DOHH2 (cell line): ENCODE results near the gene ADAMTS8.

ENCODE experiments used
- H3F3A ChIP-seq: fragments of 200-600 bp; sonication (generic), shearing (Covaris generic); 2 replicates; pipeline ENCODE4 v1.6.0; 2016; ENCODE audit warnings: antibody characterized with exemption, mild to moderate bottlenecking; ENCODE audit not compliant: control insufficient read depth, insufficient read depth
- H3K27ac ChIP-seq: fragments of 200-600 bp; sonication (generic); 2 replicates; pipeline ENCODE4 v1.5.1; 2014; ENCODE audit warnings: low read depth, mild to moderate bottlenecking, low read length, moderate library complexity
- H3K27me3 ChIP-seq: fragments of 200-600 bp; sonication (generic); 2 replicates; pipeline ENCODE4 v1.6.1; 2014; ENCODE audit warnings: mild to moderate bottlenecking, low read length, mixed read lengths; ENCODE audit not compliant: control insufficient read depth
- H3K36me3 ChIP-seq: fragments of 200-600 bp; sonication (generic); 2 replicates; pipeline ENCODE4 v1.6.1; 2014; ENCODE audit warnings: mild to moderate bottlenecking, low read length, moderate library complexity, mixed read lengths; ENCODE audit not compliant: control insufficient read depth
- H3K4me1 ChIP-seq: fragments of 200-600 bp; sonication (generic); 2 replicates; pipeline ENCODE4 v1.6.1; 2014; ENCODE audit warnings: mild to moderate bottlenecking, low read length, mixed read lengths; ENCODE audit not compliant: control insufficient read depth
- H3K4me2 ChIP-seq: fragments of 200-600 bp; sonication (generic); 2 replicates; pipeline ENCODE4 v1.6.0; 2014; ENCODE audit warnings: mild to moderate bottlenecking, low read length, moderate library complexity
- H3K4me3 ChIP-seq: fragments of 200-600 bp; sonication (generic); 2 replicates; pipeline ENCODE4 v1.5.1; 2014; ENCODE audit warnings: mild to moderate bottlenecking, low read length, mixed read lengths
- H3K79me2 ChIP-seq: fragments of 200-600 bp; sonication (generic); 2 replicates; pipeline ENCODE4 v1.6.1; 2014; ENCODE audit warnings: mild to moderate bottlenecking, low read length, mixed read lengths; ENCODE audit not compliant: control insufficient read depth
- H3K9me2 ChIP-seq: fragments of 200-600 bp; sonication (generic); replicated peaks from 2 replicates; pipeline ENCODE4 v1.6.1; 2014; ENCODE audit warnings: mild to moderate bottlenecking, low read length, mixed read lengths; ENCODE audit not compliant: control insufficient read depth
- H3K9me3 ChIP-seq: fragments of 200-600 bp; sonication (generic); 2 replicates; pipeline ENCODE4 v1.6.1; 2014; ENCODE audit warnings: antibody characterized with exemption, low read length, mixed read lengths; ENCODE audit not compliant: control insufficient read depth, insufficient read depth
- H4K20me1 ChIP-seq: fragments of 200-600 bp; sonication (generic); 2 replicates; pipeline ENCODE4 v1.6.0; 2014; ENCODE audit warnings: low read depth, mild to moderate bottlenecking, antibody characterized with exemption, low read length, moderate library complexity; ENCODE audit not compliant: control insufficient read depth, insufficient read depth
- CTCF ChIP-seq: fragments of 200-600 bp; sonication (generic); IDR thresholded peaks from one replicate; pipeline ENCODE4 v1.5.1; 2014; ENCODE audit warnings: antibody characterized with exemption, mild to moderate bottlenecking, low read depth, low read length; ENCODE audit not compliant: poor library complexity, severe bottlenecking
- EZH2phosphoT487 ChIP-seq: fragments of 200-600 bp; sonication (generic); IDR thresholded peaks from 2 replicates; pipeline ENCODE4 v1.6.1; 2017; ENCODE audit warnings: borderline replicate concordance, mild to moderate bottlenecking, antibody characterized with exemption, low read length, moderate library complexity, mixed read lengths

The ADAMTS8 gene, protein sequence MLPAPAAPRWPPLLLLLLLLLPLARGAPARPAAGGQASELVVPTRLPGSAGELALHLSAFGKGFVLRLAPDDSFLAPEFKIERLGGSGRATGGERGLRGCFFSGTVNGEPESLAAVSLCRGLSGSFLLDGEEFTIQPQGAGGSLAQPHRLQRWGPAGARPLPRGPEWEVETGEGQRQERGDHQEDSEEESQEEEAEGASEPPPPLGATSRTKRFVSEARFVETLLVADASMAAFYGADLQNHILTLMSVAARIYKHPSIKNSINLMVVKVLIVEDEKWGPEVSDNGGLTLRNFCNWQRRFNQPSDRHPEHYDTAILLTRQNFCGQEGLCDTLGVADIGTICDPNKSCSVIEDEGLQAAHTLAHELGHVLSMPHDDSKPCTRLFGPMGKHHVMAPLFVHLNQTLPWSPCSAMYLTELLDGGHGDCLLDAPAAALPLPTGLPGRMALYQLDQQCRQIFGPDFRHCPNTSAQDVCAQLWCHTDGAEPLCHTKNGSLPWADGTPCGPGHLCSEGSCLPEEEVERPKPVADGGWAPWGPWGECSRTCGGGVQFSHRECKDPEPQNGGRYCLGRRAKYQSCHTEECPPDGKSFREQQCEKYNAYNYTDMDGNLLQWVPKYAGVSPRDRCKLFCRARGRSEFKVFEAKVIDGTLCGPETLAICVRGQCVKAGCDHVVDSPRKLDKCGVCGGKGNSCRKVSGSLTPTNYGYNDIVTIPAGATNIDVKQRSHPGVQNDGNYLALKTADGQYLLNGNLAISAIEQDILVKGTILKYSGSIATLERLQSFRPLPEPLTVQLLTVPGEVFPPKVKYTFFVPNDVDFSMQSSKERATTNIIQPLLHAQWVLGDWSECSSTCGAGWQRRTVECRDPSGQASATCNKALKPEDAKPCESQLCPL

DNA sequence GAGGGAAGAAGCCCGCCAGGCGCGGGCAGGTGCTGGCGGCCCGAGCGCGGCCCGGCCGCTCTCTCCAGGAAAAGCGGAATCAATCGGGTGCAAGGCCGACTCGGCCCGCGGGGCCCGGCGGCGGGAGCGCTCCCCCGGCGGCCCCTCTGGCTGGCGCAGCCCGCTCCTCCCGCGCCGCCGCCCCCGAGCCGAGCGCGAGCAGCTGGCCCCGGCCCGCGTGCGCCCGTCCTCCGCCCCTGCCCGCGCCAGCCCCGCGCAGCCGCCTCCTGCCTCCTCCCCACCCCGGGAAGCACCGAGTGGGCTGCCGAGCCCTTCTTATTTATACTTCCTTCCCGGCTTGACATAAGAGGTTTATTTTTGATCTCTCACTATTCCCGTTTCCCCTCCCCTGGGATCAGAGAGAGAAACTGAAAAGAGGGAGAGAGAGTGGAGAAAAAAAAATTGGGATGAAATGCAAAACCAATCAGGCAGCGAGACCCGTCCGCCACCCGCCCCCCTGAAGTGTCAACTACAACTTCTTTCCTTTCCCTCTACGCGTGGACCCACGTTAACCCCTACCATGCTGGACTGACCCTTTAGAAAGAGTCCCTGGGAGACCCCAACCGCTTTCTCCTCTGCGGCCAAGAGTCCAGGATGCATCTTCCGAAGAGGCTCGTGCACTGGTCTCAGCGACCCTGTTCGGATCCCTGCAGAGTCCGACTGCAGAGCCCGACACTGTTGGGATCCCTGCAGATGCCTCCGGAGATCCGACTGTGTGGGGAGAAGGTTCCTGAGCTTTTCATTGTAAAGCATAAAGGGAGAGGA lies at the start of gene ADAMTS8:
ADAMTS8 (minus strand) TSS at position 294 of the 804 bp plus-strand sequence. CDS start 323 bp downstream, outside the sequence.
- H3K79me2 ChIP-seq = no peaks in the 10 kb centered on the region
- H3K36me3 ChIP-seq = no peaks in the 10 kb centered on the region
- H3K9me2 ChIP-seq = no peaks in the 10 kb centered on the region
- no peak within 1 kb of the TSS for H3K4me2 ChIP-seq
- peaks cover 40% of the 10 kb centered on the region for H3K27me3 ChIP-seq
- H3F3A ChIP-seq = no peaks in the 10 kb centered on the region; the same call in 1 of the 2 replicates
- no peaks in the 10 kb centered on the region for H4K20me1 ChIP-seq
- H3K4me3 ChIP-seq = no peak within 1 kb of the TSS
- no peak within 1 kb of the TSS for H3K27ac ChIP-seq
- TF ChIP-seq EZH2phosphoT487 (no peak; the same call in 1 of the 2 replicates), CTCF (no peak)
- H3K9me3 ChIP-seq = no peaks in the 10 kb centered on the region
- H3K4me1 ChIP-seq = no peaks in the 10 kb centered on the region

- H3K9me3 ChIP-seq = no peaks in the 10 kb centered on the region
- TF ChIP-seq CTCF = no peak
- TF ChIP-seq EZH2phosphoT487 = no peak
- no peak overlapping the region for H3K4me2 ChIP-seq
- no peaks in the 10 kb centered on the region for H3F3A ChIP-seq
- no peak overlapping the region for H3K27ac ChIP-seq
- H3K4me3 ChIP-seq = no peak overlapping the region
- no peaks in the 10 kb centered on the region for H4K20me1 ChIP-seq
- no peaks in the 10 kb centered on the region for H3K9me2 ChIP-seq
- H3K79me2 ChIP-seq = no peaks in the 10 kb centered on the region
- H3K36me3 ChIP-seq = no peaks in the 10 kb centered on the region
- H3K27me3 ChIP-seq = no peaks in the 10 kb centered on the region
- H3K4me1 ChIP-seq = no peaks in the 10 kb centered on the region
These were observed 49.3 kb upstream of the ADAMTS8 start for GRCh38 chr11:130477586-130478203.

DNA sequence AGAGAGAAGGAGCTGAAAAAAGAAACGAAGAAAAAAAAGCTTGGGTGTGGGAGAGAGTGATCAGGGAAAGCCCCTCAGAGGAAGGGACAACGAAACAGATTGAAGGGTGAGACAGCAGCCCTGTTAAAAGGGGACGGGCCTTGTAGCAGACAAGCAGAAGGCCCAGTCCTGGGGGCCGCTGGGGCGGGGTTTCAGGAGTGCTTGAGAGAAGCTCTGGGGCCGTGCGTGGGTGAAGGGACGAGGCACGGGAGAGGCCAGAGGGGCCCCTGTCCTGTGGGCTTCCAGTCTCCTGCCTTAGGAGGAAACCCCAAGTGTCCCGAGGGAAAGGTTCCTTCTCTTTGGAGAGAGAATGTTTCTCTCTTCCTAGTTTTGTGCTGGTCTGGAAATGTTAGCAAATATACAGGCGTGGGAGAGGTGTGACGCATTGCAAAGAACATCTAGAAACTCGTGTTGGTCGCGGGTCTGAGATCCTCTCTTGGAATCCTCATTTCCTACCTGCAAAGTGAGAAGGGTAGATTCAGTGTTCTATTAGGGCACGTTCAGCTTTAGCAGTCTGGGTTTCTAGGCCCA lies 48.6 kb upstream of the ADAMTS8 start:
- H3K79me2 ChIP-seq = no peaks in the 10 kb centered on the region
- H3K4me3 ChIP-seq = no peak overlapping the region
- H3K9me2 ChIP-seq = no peaks in the 10 kb centered on the region
- H3K4me2 ChIP-seq = no peak overlapping the region
- no peaks in the 10 kb centered on the region for H4K20me1 ChIP-seq
- H3K27ac ChIP-seq = no peak overlapping the region
- no peaks in the 10 kb centered on the region for H3K4me1 ChIP-seq
- no peaks in the 10 kb centered on the region for H3K36me3 ChIP-seq
- no peak for TF ChIP-seq CTCF
- no peak for TF ChIP-seq EZH2phosphoT487
- H3K9me3 ChIP-seq = no peaks in the 10 kb centered on the region
- no peaks in the 10 kb centered on the region for H3F3A ChIP-seq
- no peaks in the 10 kb centered on the region for H3K27me3 ChIP-seq
